SK-N-SH treated with all-trans-retinoic acid at 6 μM for 48 hours (cell line): Measurements from ENCODE around the gene GTF2F2.
A peak's percentile ranks its signal among the peaks of the same experiment; 100 is the strongest.

ENCODE experiments used
- ATAC-seq: fragments of 200-7000 bp; cut with Tn5 transposase; 3 replicates; pipeline ENCODE4 v1.9.1; 2020; ENCODE audit warnings: mild to moderate bottlenecking, moderate library complexity
- ARNTL ChIP-seq: fragments of 450-650 bp; formaldehyde crosslinking; IDR thresholded peaks from 2 replicates; pipeline ENCODE4 v1.5.0; 2020; ENCODE audit warnings: low read depth, mild to moderate bottlenecking, moderate library complexity, borderline replicate concordance
- BACH2 ChIP-seq: fragments of 250-450 bp; sonication (Bioruptor Pico); IDR thresholded peaks from 2 replicates; pipeline ENCODE4 v1.9.0; 2021; ENCODE audit warnings: mild to moderate bottlenecking, borderline replicate concordance
- ESRRG ChIP-seq: fragments of 250-450 bp; sonication (Bioruptor Pico); IDR thresholded peaks from 2 replicates; pipeline ENCODE4 v1.6.1; 2021; ENCODE audit warnings: mild to moderate bottlenecking
- ISL1 ChIP-seq: fragments of 250-450 bp; sonication (Bioruptor Pico); IDR thresholded peaks from 2 replicates; pipeline ENCODE4 v2.1.2; 2022; ENCODE audit warnings: mild to moderate bottlenecking, moderate library complexity
- OSR1 ChIP-seq: fragments of 250-450 bp; sonication (Bioruptor Pico); IDR thresholded peaks from 2 replicates; pipeline ENCODE4 v1.8.0; 2022; ENCODE audit warnings: moderate library complexity, mild to moderate bottlenecking, inconsistent platforms
- PPARA ChIP-seq: fragments of 250-450 bp; sonication (Bioruptor Pico); IDR thresholded peaks from 2 replicates; pipeline ENCODE4 v1.5.0; 2020; ENCODE audit warnings: mild to moderate bottlenecking, borderline replicate concordance
- SNAI2 ChIP-seq: fragments of 250-450 bp; sonication (Bioruptor Pico); IDR thresholded peaks from 2 replicates; pipeline ENCODE4 v1.5.0; 2020; ENCODE audit warnings: mild to moderate bottlenecking, moderate library complexity
- TCF4 ChIP-seq: fragments of 250-450 bp; sonication (Bioruptor Pico); IDR thresholded peaks from 2 replicates; pipeline ENCODE4 v1.8.0; 2021; ENCODE audit warnings: mild to moderate bottlenecking, moderate library complexity, borderline replicate concordance
- TOX ChIP-seq: fragments of 250-450 bp; sonication (Bioruptor Pico); IDR thresholded peaks from 2 replicates; pipeline ENCODE4 v1.8.0; 2021; ENCODE audit warnings: mild to moderate bottlenecking, moderate library complexity, borderline replicate concordance
- ZC3H10 ChIP-seq: fragments of 250-450 bp; sonication (Bioruptor Pico); IDR thresholded peaks from 2 replicates; pipeline ENCODE4 v1.5.1; 2021; ENCODE audit warnings: mild to moderate bottlenecking, moderate library complexity
- ZFP3 ChIP-seq: fragments of 250-450 bp; sonication (Bioruptor Pico); IDR thresholded peaks from 2 replicates; pipeline ENCODE4 v1.5.0; 2020; ENCODE audit warnings: mild to moderate bottlenecking, moderate library complexity
- ZFP30 ChIP-seq: fragments of 450-650 bp; formaldehyde crosslinking; IDR thresholded peaks from 2 replicates; pipeline ENCODE4 v1.5.0; 2022; ENCODE audit warnings: mild to moderate bottlenecking, moderate library complexity
- ZNF565 ChIP-seq: fragments of 450-650 bp; formaldehyde crosslinking; conservative IDR thresholded peaks from 2 replicates; pipeline ENCODE4 v1.5.0; 2020; ENCODE audit warnings: low read depth, mild to moderate bottlenecking, moderate library complexity
- ZNF70 ChIP-seq: fragments of 450-650 bp; formaldehyde crosslinking; IDR thresholded peaks from 2 replicates; pipeline ENCODE4 v1.5.0; 2020; ENCODE audit warnings: mild to moderate bottlenecking, moderate library complexity
- ZNF8 ChIP-seq: fragments of 450-650 bp; formaldehyde crosslinking; IDR thresholded peaks from 2 replicates; pipeline ENCODE4 v1.5.0; 2020; ENCODE audit warnings: mild to moderate bottlenecking, moderate library complexity
- TF ChIP-seq, protein P1 (sequence below): fragments of 250-450 bp; sonication (Bioruptor Pico); IDR thresholded peaks from 2 replicates; pipeline ENCODE4 v1.5.1; 2021; ENCODE audit warnings: mild to moderate bottlenecking, moderate library complexity
- TF ChIP-seq, protein P2 (sequence below): fragments of 250-450 bp; sonication (Bioruptor Pico); IDR thresholded peaks from 2 replicates; pipeline ENCODE4 v1.5.1; 2020; ENCODE audit warnings: low read depth, mild to moderate bottlenecking, moderate library complexity
- TF ChIP-seq, protein P3 (sequence below): fragments of 250-450 bp; sonication (Bioruptor Pico); IDR thresholded peaks from 2 replicates; pipeline ENCODE4 v1.5.0; 2020; ENCODE audit warnings: mild to moderate bottlenecking, moderate library complexity

GTF2F2 gene

DNA sequence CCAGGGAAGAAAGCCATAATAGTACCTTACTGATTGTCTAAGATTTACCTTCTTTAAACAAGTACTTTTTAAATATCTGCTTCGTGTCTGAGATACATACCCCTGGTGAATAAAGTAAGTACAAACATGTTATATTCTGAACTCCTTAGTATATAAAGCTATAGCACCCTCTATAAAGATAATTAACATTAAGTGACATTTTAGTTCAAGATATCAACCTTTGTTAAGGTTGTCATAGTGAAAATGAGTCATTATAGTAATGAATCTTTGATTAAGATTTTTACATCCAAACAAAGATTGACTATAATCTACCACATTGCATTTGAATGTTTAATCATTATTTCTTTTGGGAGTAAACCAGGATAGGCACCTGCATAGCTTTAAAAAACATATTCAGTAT, 135.9 kb downstream of the GTF2F2 start (continued):
- TF ChIP-seq, protein P1, sequence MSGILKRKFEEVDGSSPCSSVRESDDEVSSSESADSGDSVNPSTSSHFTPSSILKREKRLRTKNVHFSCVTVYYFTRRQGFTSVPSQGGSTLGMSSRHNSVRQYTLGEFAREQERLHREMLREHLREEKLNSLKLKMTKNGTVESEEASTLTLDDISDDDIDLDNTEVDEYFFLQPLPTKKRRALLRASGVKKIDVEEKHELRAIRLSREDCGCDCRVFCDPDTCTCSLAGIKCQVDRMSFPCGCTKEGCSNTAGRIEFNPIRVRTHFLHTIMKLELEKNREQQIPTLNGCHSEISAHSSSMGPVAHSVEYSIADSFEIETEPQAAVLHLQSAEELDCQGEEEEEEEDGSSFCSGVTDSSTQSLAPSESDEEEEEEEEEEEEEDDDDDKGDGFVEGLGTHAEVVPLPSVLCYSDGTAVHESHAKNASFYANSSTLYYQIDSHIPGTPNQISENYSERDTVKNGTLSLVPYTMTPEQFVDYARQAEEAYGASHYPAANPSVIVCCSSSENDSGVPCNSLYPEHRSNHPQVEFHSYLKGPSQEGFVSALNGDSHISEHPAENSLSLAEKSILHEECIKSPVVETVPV (CRISPR knock-in tag): no peak
- TF ChIP-seq ESRRG (CRISPR knock-in tag) (no peak), ARNTL (CRISPR knock-in tag) (no peak), ZNF8 (CRISPR knock-in tag) (no peak), ZC3H10 (CRISPR knock-in tag) (no peak)

DNA sequence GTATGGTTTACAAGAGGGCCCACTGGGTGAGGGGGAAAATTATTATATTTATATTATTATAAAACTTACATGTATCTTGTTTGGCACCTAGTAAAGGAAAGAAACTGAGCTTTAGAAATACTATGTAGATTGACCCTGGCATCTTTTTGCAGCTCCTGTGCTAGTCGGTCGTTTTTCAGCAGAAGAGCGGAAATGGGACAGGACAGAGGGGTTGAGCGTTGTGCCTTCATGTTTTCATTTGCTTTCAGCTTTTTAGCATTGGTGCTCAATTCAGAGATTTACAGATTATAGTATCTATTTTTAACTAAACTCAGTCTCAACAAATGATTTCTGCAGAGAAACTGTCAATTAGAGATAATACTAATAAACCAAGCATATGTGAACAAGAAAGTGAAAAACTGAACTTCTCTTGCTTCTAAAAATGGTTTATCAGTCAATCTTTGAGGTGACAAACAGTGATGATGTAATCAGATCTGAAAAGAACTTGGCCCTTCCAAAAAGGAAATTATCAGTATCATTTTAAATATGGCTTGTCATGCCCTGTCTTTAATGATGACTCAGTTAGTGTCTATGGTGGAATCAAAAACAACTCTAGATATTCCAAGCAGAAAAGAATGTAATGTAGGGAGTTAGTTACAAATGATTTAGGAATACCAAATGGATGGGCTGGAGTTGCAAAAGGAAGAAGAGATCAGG, 137.5 kb downstream of the GTF2F2 start:
- TF ChIP-seq ISL1: peak; percentile 59
- TF ChIP-seq TOX: peak; percentile 28; the same call in 1 of the 2 replicates
- TF ChIP-seq ARNTL (CRISPR knock-in tag): no peak
- peak; percentile 89 for ATAC-seq

DNA sequence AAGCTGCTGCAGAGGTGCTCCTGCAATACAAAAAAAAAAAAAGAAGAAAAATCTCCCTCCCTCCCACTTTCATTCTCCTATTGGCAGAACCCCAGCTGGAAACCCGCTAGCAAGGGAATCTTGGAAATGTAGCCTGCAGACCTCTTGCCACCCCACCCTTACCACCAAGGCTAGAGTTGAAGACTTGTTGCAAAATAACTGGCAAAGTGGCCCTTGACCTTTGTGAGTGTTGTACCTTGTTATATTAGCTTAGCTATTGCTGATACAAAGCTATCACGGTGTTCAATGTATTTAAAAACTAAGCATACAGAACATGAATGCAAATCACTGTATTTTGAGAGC, 138.0 kb downstream of the GTF2F2 start:
- ATAC-seq: no peak
- TF ChIP-seq ZFP3: no peak
- TF ChIP-seq ESRRG (CRISPR knock-in tag): no peak
- TF ChIP-seq, protein P2, sequence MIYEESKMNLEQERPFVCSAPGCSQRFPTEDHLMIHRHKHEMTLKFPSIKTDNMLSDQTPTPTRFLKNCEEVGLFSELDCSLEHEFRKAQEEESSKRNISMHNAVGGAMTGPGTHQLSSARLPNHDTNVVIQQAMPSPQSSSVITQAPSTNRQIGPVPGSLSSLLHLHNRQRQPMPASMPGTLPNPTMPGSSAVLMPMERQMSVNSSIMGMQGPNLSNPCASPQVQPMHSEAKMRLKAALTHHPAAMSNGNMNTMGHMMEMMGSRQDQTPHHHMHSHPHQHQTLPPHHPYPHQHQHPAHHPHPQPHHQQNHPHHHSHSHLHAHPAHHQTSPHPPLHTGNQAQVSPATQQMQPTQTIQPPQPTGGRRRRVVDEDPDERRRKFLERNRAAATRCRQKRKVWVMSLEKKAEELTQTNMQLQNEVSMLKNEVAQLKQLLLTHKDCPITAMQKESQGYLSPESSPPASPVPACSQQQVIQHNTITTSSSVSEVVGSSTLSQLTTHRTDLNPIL (CRISPR knock-in tag): no peak
- no peak for TF ChIP-seq ZC3H10 (CRISPR knock-in tag)
- no peak for TF ChIP-seq ZNF8 (CRISPR knock-in tag)
- TF ChIP-seq PPARA (CRISPR knock-in tag): no peak
- TF ChIP-seq TCF4 (CRISPR knock-in tag): no peak
- TF ChIP-seq ISL1: no peak; the same call in 1 of the 2 replicates
- TF ChIP-seq ZFP30 (CRISPR knock-in tag): no peak
- TF ChIP-seq, protein P1 (CRISPR knock-in tag): no peak
- no peak for TF ChIP-seq OSR1 (CRISPR knock-in tag)
- no peak for TF ChIP-seq ARNTL (CRISPR knock-in tag)
- TF ChIP-seq, all 23 proteins: peak for 0

DNA sequence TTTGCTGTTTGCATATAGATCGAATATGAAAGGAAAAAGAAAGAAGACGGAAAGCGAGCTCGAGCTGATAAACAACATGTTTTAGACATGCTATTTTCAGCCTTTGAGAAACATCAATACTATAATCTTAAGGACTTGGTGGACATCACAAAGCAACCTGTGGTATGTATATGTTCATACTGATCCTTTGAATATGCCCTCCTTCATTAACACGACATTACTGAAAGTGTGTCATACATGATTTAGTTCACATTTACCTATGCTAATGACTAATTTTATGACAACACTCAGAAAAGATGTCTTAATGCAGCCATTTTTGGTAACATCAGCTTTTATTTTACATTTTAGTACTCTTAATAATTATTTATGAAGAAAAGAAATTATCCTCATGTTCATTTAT, 146.9 kb downstream of the GTF2F2 start:
- ATAC-seq: no peak
- TF ChIP-seq ZNF70 (CRISPR knock-in tag): no peak
- no peak for TF ChIP-seq SNAI2 (CRISPR knock-in tag)
- TF ChIP-seq, protein P3, sequence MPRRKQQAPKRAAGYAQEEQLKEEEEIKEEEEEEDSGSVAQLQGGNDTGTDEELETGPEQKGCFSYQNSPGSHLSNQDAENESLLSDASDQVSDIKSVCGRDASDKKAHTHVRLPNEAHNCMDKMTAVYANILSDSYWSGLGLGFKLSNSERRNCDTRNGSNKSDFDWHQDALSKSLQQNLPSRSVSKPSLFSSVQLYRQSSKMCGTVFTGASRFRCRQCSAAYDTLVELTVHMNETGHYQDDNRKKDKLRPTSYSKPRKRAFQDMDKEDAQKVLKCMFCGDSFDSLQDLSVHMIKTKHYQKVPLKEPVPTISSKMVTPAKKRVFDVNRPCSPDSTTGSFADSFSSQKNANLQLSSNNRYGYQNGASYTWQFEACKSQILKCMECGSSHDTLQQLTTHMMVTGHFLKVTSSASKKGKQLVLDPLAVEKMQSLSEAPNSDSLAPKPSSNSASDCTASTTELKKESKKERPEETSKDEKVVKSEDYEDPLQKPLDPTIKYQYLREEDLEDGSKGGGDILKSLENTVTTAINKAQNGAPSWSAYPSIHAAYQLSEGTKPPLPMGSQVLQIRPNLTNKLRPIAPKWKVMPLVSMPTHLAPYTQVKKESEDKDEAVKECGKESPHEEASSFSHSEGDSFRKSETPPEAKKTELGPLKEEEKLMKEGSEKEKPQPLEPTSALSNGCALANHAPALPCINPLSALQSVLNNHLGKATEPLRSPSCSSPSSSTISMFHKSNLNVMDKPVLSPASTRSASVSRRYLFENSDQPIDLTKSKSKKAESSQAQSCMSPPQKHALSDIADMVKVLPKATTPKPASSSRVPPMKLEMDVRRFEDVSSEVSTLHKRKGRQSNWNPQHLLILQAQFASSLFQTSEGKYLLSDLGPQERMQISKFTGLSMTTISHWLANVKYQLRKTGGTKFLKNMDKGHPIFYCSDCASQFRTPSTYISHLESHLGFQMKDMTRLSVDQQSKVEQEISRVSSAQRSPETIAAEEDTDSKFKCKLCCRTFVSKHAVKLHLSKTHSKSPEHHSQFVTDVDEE (CRISPR knock-in tag): no peak
- no peak for TF ChIP-seq ZNF565 (CRISPR knock-in tag)
- no peak for TF ChIP-seq BACH2 (CRISPR knock-in tag)
- TF ChIP-seq, protein P2 (CRISPR knock-in tag): no peak
